Peyer's patch (tissue), 4 donors: Measurements from ENCODE around the gene PDE10A.

Experiments
- POLR2A ChIP-seq, 2 donors: fragments of 450-650 bp; IDR thresholded peaks; one replicate each; pipeline ENCODE4 v1.5.1; 2017; ENCODE audit warnings: antibody characterized with exemption in 2 of 2, mild to moderate bottlenecking in 2 of 2, moderate library complexity in 2 of 2
- TF ChIP-seq, protein P1 (sequence below), 6 experiments: fragments of 450-650 bp in 4 of 6; fragments of 200-600 bp in 2 of 6; sonication (generic) in 1 of 6; IDR thresholded peaks; one replicate each; pipeline ENCODE4 v1.5.1; 2017 to 2019; ENCODE audit warnings: antibody characterized with exemption in 6 of 6, mild to moderate bottlenecking in 3 of 6, moderate library complexity in 1 of 6

DNA sequence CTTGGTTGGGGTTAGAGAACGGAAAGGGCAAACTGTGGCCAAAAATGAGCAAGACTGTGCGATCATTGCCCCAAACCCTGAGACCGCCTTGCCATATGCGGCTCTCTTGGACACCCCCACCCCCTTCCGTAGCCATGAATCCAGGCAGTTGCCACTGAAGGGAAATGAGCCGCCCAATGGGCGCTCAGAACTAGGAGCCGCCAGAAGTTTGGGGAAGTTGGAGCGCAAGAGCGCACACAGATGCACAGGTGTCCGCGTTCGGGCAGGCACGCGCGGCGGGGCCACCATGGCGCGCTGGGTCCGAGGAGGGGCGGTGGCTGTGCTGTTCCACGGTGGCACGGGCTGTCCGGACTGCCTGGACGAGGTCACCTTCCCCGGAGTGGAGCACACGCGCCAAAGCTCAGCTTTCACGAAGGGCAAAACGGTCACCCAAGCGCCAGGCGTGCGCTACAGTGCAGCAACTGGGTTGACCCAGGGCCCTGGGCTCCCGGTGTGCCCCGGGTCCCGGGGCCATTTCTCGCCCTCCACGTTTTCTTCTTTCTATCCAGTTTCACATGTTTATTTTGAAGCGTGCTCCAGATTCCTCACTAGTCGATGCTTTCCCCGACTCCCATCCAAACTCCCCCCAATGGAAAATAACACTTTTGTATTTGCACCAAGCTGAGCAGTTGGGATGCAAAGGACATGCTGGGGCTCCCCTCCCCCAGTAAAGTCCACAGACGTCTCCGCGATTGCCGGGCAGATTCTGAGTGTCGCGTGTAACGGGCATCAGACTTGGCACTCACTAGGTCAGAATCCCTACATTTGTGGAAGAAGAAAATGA lies 906 bp upstream of the PDE10A start:
- TF ChIP-seq POLR2A (IDR thresholded peaks at IDR 0.05), result no peak
- TF ChIP-seq, protein P1, sequence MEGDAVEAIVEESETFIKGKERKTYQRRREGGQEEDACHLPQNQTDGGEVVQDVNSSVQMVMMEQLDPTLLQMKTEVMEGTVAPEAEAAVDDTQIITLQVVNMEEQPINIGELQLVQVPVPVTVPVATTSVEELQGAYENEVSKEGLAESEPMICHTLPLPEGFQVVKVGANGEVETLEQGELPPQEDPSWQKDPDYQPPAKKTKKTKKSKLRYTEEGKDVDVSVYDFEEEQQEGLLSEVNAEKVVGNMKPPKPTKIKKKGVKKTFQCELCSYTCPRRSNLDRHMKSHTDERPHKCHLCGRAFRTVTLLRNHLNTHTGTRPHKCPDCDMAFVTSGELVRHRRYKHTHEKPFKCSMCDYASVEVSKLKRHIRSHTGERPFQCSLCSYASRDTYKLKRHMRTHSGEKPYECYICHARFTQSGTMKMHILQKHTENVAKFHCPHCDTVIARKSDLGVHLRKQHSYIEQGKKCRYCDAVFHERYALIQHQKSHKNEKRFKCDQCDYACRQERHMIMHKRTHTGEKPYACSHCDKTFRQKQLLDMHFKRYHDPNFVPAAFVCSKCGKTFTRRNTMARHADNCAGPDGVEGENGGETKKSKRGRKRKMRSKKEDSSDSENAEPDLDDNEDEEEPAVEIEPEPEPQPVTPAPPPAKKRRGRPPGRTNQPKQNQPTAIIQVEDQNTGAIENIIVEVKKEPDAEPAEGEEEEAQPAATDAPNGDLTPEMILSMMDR (IDR thresholded peaks at IDR 0.05), result no peak
